ENCODE results near the gene RAB33A.

The RAB33A gene

GRCh38 chrX:130165703-130166502 is 5.9 kb upstream of the RAB33A start, which contains the start of gene AIFM1 (continued):
- TF ChIP-seq ZNF792 (tag by site-specific recombination; IDR thresholded peaks at IDR 0.05) (0 out of 2 replicates have a peak, but pooled peaks have one; percentile 79), ZNF558 (tag by site-specific recombination; IDR thresholded peaks at IDR 0.05) (peak; percentile 90), GFI1B (tag by site-specific recombination; IDR thresholded peaks at IDR 0.05) (no peak), ZBTB8A (tag by site-specific recombination; IDR thresholded peaks at IDR 0.05) (peak; percentile 2), HOXA7 (CRISPR knock-in tag; IDR thresholded peaks at IDR 0.05; ENCODE audit: borderline replicate concordance) (no peak), ZNF335 (tag by site-specific recombination; conservative IDR thresholded peaks at IDR 0.05) (peak; percentile 73), GLIS2 (tag by site-specific recombination; IDR thresholded peaks at IDR 0.05) (0 out of 2 replicates have a peak, but pooled peaks have one; percentile 68), ZNF239 (tag by site-specific recombination; IDR thresholded peaks at IDR 0.05) (no peak), ZIC2 (tag by site-specific recombination; IDR thresholded peaks at IDR 0.05) (no peak), GLIS1 (tag by site-specific recombination; IDR thresholded peaks at IDR 0.05) (peak; percentile 56), KLF9 (tag by site-specific recombination; IDR thresholded peaks at IDR 0.05; ENCODE audit: low read depth) (0 out of 2 replicates have a peak, but pooled peaks have one; percentile 20), ZNF449 (tag by site-specific recombination; IDR thresholded peaks at IDR 0.05) (peak; percentile 37; the same call in 1 of the 2 replicates), ZNF311 (tag by site-specific recombination; IDR thresholded peaks at IDR 0.05; ENCODE audit: borderline replicate concordance) (no peak), PBX3 (CRISPR knock-in tag; IDR thresholded peaks at IDR 0.05) (no peak), ZNF223 (tag by site-specific recombination; IDR thresholded peaks at IDR 0.05) (no peak), ZNF530 (tag by site-specific recombination; IDR thresholded peaks at IDR 0.05; ENCODE audit: low read depth) (no peak), EGR2 (tag by site-specific recombination; IDR thresholded peaks at IDR 0.05; ENCODE audit: low read depth) (no peak), ZNF518A (tag by site-specific recombination; conservative IDR thresholded peaks at IDR 0.05; ENCODE audit: low read depth) (0 out of 2 replicates have a peak, but pooled peaks have one; percentile 54), ZNF221 (tag by site-specific recombination; IDR thresholded peaks at IDR 0.05; ENCODE audit: borderline replicate concordance) (no peak; the same call in 1 of the 2 replicates), ZNF48 (tag by site-specific recombination; IDR thresholded peaks at IDR 0.05) (no peak), ZNF214 (tag by site-specific recombination; IDR thresholded peaks at IDR 0.05; ENCODE audit: borderline replicate concordance) (no peak), ZNF837 (tag by site-specific recombination; IDR thresholded peaks at IDR 0.05) (no peak), ZBTB48 (tag by site-specific recombination; IDR thresholded peaks at IDR 0.05) (no peak), ZNF777 (tag by site-specific recombination; IDR thresholded peaks at IDR 0.05; ENCODE audit: borderline replicate concordance) (no peak), MEIS1 (CRISPR knock-in tag; IDR thresholded peaks at IDR 0.05; ENCODE audit: borderline replicate concordance) (no peak), ZBTB10 (tag by site-specific recombination; IDR thresholded peaks at IDR 0.05) (no peak), ZNF10 (tag by site-specific recombination; IDR thresholded peaks at IDR 0.05) (peak; percentile 43; the same call in 1 of the 2 replicates), ZNF391 (tag by site-specific recombination; IDR thresholded peaks at IDR 0.05; ENCODE audit: borderline replicate concordance, low read depth) (peak; percentile 69), SP7 (tag by site-specific recombination; IDR thresholded peaks at IDR 0.05) (peak; percentile 86)
